ENCODE measurements around the gene OR7C1.
"Not testable (repeated sequence)": the region's sequence is repeated elsewhere in the genome, so short reads cannot be mapped to it uniquely, and the experiment has no call there.

Gene OR7C1

GRCh38 chr19:14783410-14783998 lies 51.5 kb downstream of the OR7C1 start:
- not testable (repeated sequence) for FAIRE-seq

- no peak for FAIRE-seq
These were observed 52.2 kb downstream of the OR7C1 start for GRCh38 chr19:14782626-14783409.

- not testable (repeated sequence) for FAIRE-seq
These were observed 53.1 kb downstream of the OR7C1 start for GRCh38 chr19:14781713-14782536.

- not testable (repeated sequence) for FAIRE-seq
These were observed 54.3 kb downstream of the OR7C1 start for GRCh38 chr19:14780622-14781225.

GRCh38 chr19:14779151-14779550 lies 55.8 kb downstream of the OR7C1 start:
- FAIRE-seq = no peak

- not testable (repeated sequence) for FAIRE-seq
These were observed 56.7 kb downstream of the OR7C1 start, which contains the start of gene ADGRE2 for GRCh38 chr19:14778110-14778845. Gene ADGRE2 (minus strand): TSS chr19:14778560. CDS start chr19:14776756, 1,804 bp downstream.

- not testable (repeated sequence) for FAIRE-seq
These were observed 57.3 kb downstream of the OR7C1 start for GRCh38 chr19:14777645-14778044.

GRCh38 chr19:14775869-14776586 lies 59.0 kb downstream of the OR7C1 start:
- FAIRE-seq = no peak

- not testable (repeated sequence) for FAIRE-seq
These were observed 59.7 kb downstream of the OR7C1 start for GRCh38 chr19:14775326-14775725.

GRCh38 chr19:14774373-14774772 lies 60.6 kb downstream of the OR7C1 start:
- FAIRE-seq = no peak

- not testable (repeated sequence) for FAIRE-seq
These were observed 61.3 kb downstream of the OR7C1 start for GRCh38 chr19:14773722-14774121.

GRCh38 chr19:14772995-14773394 lies 62.0 kb downstream of the OR7C1 start:
- no peak for FAIRE-seq

- no peak for FAIRE-seq
These were observed 62.5 kb downstream of the OR7C1 start for GRCh38 chr19:14772467-14772866.

GRCh38 chr19:14770944-14771839 lies 63.8 kb downstream of the OR7C1 start:
- no peak for FAIRE-seq

GRCh38 chr19:14770136-14770535 lies 64.8 kb downstream of the OR7C1 start:
- FAIRE-seq = no peak

- no peak for FAIRE-seq
These were observed 65.8 kb downstream of the OR7C1 start for GRCh38 chr19:14769201-14769600.

- FAIRE-seq = no peak
These were observed 67.0 kb downstream of the OR7C1 start for GRCh38 chr19:14768001-14768400.

- FAIRE-seq = no peak
These were observed 67.5 kb downstream of the OR7C1 start for GRCh38 chr19:14767466-14767971.

- not testable (repeated sequence) for FAIRE-seq
These were observed 69.1 kb downstream of the OR7C1 start for GRCh38 chr19:14765841-14766240.

GRCh38 chr19:14765403-14765802 lies 69.6 kb downstream of the OR7C1 start:
- FAIRE-seq = not testable (repeated sequence)

All from endometrium (tissue), 2 donors.